Activated effector memory CD4-positive, alpha-beta T cell treated with Interleukin-2 at 50 U/mL for 16 hours (primary cell): ENCODE results near the gene ACSM4.
"Not testable (repeated sequence)": the region's sequence is repeated elsewhere in the genome, so short reads cannot be mapped to it uniquely, and the experiment has no call there.

ENCODE experiments used
- DNase-seq: peaks from one replicate; pipeline ENCODE4 v3.0.0-alpha.2; 2020

Gene ACSM4

GRCh38 chr12:7303772-7304171, at the start of gene ACSM4:
Gene ACSM4 (plus strand): TSS chr12:7304072. CDS start chr12:7304332, 260 bp downstream.
- DNase-seq, result no peak

GRCh38 chr12:7259060-7259459, 44.8 kb upstream of the ACSM4 start:
- DNase-seq, result no peak

- no peak for DNase-seq
Measured at GRCh38 chr12:7264538-7264937, 39.3 kb upstream of the ACSM4 start.

GRCh38 chr12:7265251-7265650, 38.6 kb upstream of the ACSM4 start:
- no peak for DNase-seq

- DNase-seq, result no peak
Measured at GRCh38 chr12:7269273-7269672, 34.6 kb upstream of the ACSM4 start.

GRCh38 chr12:7271893-7272514, 31.9 kb upstream of the ACSM4 start:
- DNase-seq, result no peak

GRCh38 chr12:7275482-7275881, 28.4 kb upstream of the ACSM4 start:
- not testable (repeated sequence) for DNase-seq

- no peak for DNase-seq
Measured at GRCh38 chr12:7282844-7283243, 21.0 kb upstream of the ACSM4 start.

GRCh38 chr12:7289743-7290142, 14.1 kb upstream of the ACSM4 start:
- DNase-seq, result no peak

GRCh38 chr12:7290588-7290987, 13.3 kb upstream of the ACSM4 start:
- DNase-seq, result not testable (repeated sequence)

GRCh38 chr12:7292300-7292699, 11.6 kb upstream of the ACSM4 start:
- DNase-seq, result no peak

- no peak for DNase-seq
Measured at GRCh38 chr12:7293670-7294069, 10.2 kb upstream of the ACSM4 start.

GRCh38 chr12:7295529-7295928, 8.3 kb upstream of the ACSM4 start:
- no peak for DNase-seq

GRCh38 chr12:7297865-7298264, 6.0 kb upstream of the ACSM4 start:
- DNase-seq, result no peak

GRCh38 chr12:7302266-7302986, 1.4 kb upstream of the ACSM4 start:
- DNase-seq, result no peak

GRCh38 chr12:7303230-7303629, 642 bp upstream of the ACSM4 start:
- no peak for DNase-seq

- no peak for DNase-seq
Measured at GRCh38 chr12:7304456-7304855, 584 bp downstream of the ACSM4 start.

GRCh38 chr12:7310070-7310469, 6.2 kb downstream of the ACSM4 start:
- no peak for DNase-seq

GRCh38 chr12:7319930-7320329, 16.1 kb downstream of the ACSM4 start:
- DNase-seq, result no peak

- DNase-seq, result no peak
Measured at GRCh38 chr12:7321624-7322023, 17.8 kb downstream of the ACSM4 start.

GRCh38 chr12:7322599-7322998, 18.7 kb downstream of the ACSM4 start:
- DNase-seq, result no peak

GRCh38 chr12:7324176-7324575, 20.3 kb downstream of the ACSM4 start:
- no peak for DNase-seq

GRCh38 chr12:7327918-7328317, 24.0 kb downstream of the ACSM4 start:
- DNase-seq, result no peak

- not testable (repeated sequence) for DNase-seq
Measured at GRCh38 chr12:7337790-7338189, 33.9 kb downstream of the ACSM4 start.

GRCh38 chr12:7339675-7340074, 35.8 kb downstream of the ACSM4 start:
- no peak for DNase-seq
